ENCODE measurements around the gene WDR27.
A peak's percentile ranks its signal among the peaks of the same experiment; 100 is the strongest.

Gene WDR27

GRCh38 chr6:169558774-169559441 lies 142.9 kb downstream of the WDR27 start:
- DNase-seq, result no peak

- DNase-seq, result no peak
Observed at GRCh38 chr6:169558378-169558773, 143.5 kb downstream of the WDR27 start.

- DNase-seq, result no peak
Observed at GRCh38 chr6:169557887-169558286, 143.9 kb downstream of the WDR27 start.

- DNase-seq, result no peak
Observed at GRCh38 chr6:169556758-169557548, 144.9 kb downstream of the WDR27 start.

- no peak for DNase-seq
Observed at GRCh38 chr6:169555971-169556617, 145.7 kb downstream of the WDR27 start.

- DNase-seq, result no peak
Observed at GRCh38 chr6:169545982-169546381, 155.8 kb downstream of the WDR27 start.

- DNase-seq, result no peak
Observed at GRCh38 chr6:169543704-169544103, 158.1 kb downstream of the WDR27 start.

GRCh38 chr6:169542491-169542890 lies 159.3 kb downstream of the WDR27 start:
- no peak for DNase-seq

GRCh38 chr6:169539176-169539897 lies 162.5 kb downstream of the WDR27 start:
- DNase-seq, result no peak

- no peak for DNase-seq
Observed at GRCh38 chr6:169536446-169537170, 165.2 kb downstream of the WDR27 start.

- DNase-seq, result no peak
Observed at GRCh38 chr6:169534039-169534421, 167.8 kb downstream of the WDR27 start.

GRCh38 chr6:169533301-169534038 lies 168.4 kb downstream of the WDR27 start:
- no peak for DNase-seq

GRCh38 chr6:169530752-169531123 lies 171.1 kb downstream of the WDR27 start:
- no peak for DNase-seq

GRCh38 chr6:169529931-169530751 lies 171.7 kb downstream of the WDR27 start:
- no peak for DNase-seq

GRCh38 chr6:169528755-169529154 lies 173.1 kb downstream of the WDR27 start:
- no peak for DNase-seq

GRCh38 chr6:169527306-169527705 lies 174.5 kb downstream of the WDR27 start:
- DNase-seq, result no peak

- no peak for DNase-seq
Observed at GRCh38 chr6:169521825-169522224, 180.0 kb downstream of the WDR27 start.

- peak; percentile 4 for DNase-seq
Observed at GRCh38 chr6:169520104-169520503, 181.7 kb downstream of the WDR27 start.

GRCh38 chr6:169518451-169518850 lies 183.4 kb downstream of the WDR27 start:
- DNase-seq, result no peak

- DNase-seq, result no peak
Observed at GRCh38 chr6:169513478-169514193, 188.2 kb downstream of the WDR27 start.
